HG03025 (cell line): ENCODE results near the gene PLPPR3.

ENCODE experiments used
- ATAC-seq: cut with Tn5 transposase; IDR thresholded peaks from one replicate; pipeline ENCODE4 v1.9.1; 2021; ENCODE audit warnings: mild to moderate bottlenecking, moderate library complexity; ENCODE audit not compliant: unreplicated experiment, low FRiP score

Gene PLPPR3

GRCh38 chr19:811506-812048 lies 10.2 kb downstream of the PLPPR3 start:
- ATAC-seq: no peak

- no peak for ATAC-seq
Observed at GRCh38 chr19:810883-811489, 10.8 kb downstream of the PLPPR3 start.

- ATAC-seq: no peak
Observed at GRCh38 chr19:810077-810855, 11.5 kb downstream of the PLPPR3 start.

GRCh38 chr19:808423-808775 lies 13.4 kb downstream of the PLPPR3 start:
- ATAC-seq: no peak

- ATAC-seq: no peak
Observed at GRCh38 chr19:807627-808422, 13.9 kb downstream of the PLPPR3 start.

- no peak for ATAC-seq
Observed at GRCh38 chr19:806815-807421, 14.8 kb downstream of the PLPPR3 start.

- ATAC-seq: no peak
Observed at GRCh38 chr19:805600-806550, 15.9 kb downstream of the PLPPR3 start.

- no peak for ATAC-seq
Observed at GRCh38 chr19:805166-805551, 16.6 kb downstream of the PLPPR3 start.

- ATAC-seq: no peak
Observed at GRCh38 chr19:804419-805165, 17.2 kb downstream of the PLPPR3 start.

GRCh38 chr19:803686-804418 lies 17.9 kb downstream of the PLPPR3 start:
- ATAC-seq: no peak

GRCh38 chr19:803099-803561 lies 18.6 kb downstream of the PLPPR3 start:
- no peak for ATAC-seq

- no peak for ATAC-seq
Observed at GRCh38 chr19:802498-803098, 19.2 kb downstream of the PLPPR3 start.

GRCh38 chr19:801861-802497 lies 19.8 kb downstream of the PLPPR3 start:
- no peak for ATAC-seq

GRCh38 chr19:801030-801860 lies 20.5 kb downstream of the PLPPR3 start:
- no peak for ATAC-seq

GRCh38 chr19:800360-801029 lies 21.3 kb downstream of the PLPPR3 start:
- no peak for ATAC-seq
